GM12878 (cell line): ENCODE data around the gene F7. TPM values are rescaled to one million over a fixed set of nuclear protein-coding genes. Genes with fewer than 3 reads are reported as not detected.

Experiments
- ATAC-seq: fragments of 200-7000 bp; cut with Tn5 transposase; 3 replicates; pipeline ENCODE4 v1.9.1; 2020; ENCODE audit warnings: mild to moderate bottlenecking, moderate library complexity
- BruUV-seq: library from RNA; stranded (reverse); fragments of 400-500 nt; replicated peaks from 2 replicates; lab custom pipeline; 2021; lab: Mats Ljungman, UMichigan
- CTCF ChIA-PET: fragments of 300-600 bp; sonication (Branson Sonifier 250); formaldehyde crosslinking; extraction: SDS; loops from one replicate; lab custom pipeline; 2021; ENCODE audit warnings: inconsistent platforms; lab: Yijun Ruan, JAX
- POLR2A ChIA-PET: fragments of 350-600 bp; formaldehyde crosslinking; extraction: SDS; loops from one replicate; lab custom pipeline; 2021; ENCODE audit warnings: inconsistent platforms; lab: Charles Lee
- RAD21 ChIA-PET: fragments of 300-600 bp; sonication (Branson Sonifier 250); formaldehyde crosslinking; loops from one replicate; lab custom pipeline; 2023; ENCODE audit warnings: antibody characterized with exemption; ENCODE audit not compliant: unreplicated experiment; lab: Charles Lee
- SMC1A ChIA-PET: fragments of 300-600 bp; sonication (Branson Sonifier 250); formaldehyde crosslinking; loops from one replicate; lab custom pipeline; 2023; ENCODE audit not compliant: unreplicated experiment, uncharacterized antibody; lab: Charles Lee
- DNase-seq: peaks from one replicate; pipeline ENCODE4 v3.0.0-alpha.2; 2011; ENCODE audit warnings: low read depth, low spot score
- FAIRE-seq: peaks from 3 replicates; lab custom pipeline; 2011; peaks lifted over from hg19 to GRCh38; lab: Jason Lieb, UNC
- H2AFZ ChIP-seq: 2 replicates; pipeline ENCODE4 v1.6.0; 2011; ENCODE audit warnings: low read depth, low read length, control low read depth; ENCODE audit not compliant: control insufficient read depth
- H3K27ac ChIP-seq: 2 replicates; pipeline ENCODE4 v1.5.1; 2011; ENCODE audit warnings: control low read depth; ENCODE audit not compliant: control insufficient read depth, insufficient read depth
- H3K27me3 ChIP-seq, 2 experiments: replicated peaks in 1 of 2; 2 replicates each; pipeline versions ENCODE4 v1.6.0 to v1.6.1; 2011; ENCODE audit warnings: low read length in 1 of 2; ENCODE audit not compliant: control insufficient read depth in 2 of 2, insufficient read depth in 2 of 2
- H3K36me3 ChIP-seq, 2 experiments: 2 replicates each; pipeline ENCODE4 v1.5.1; 2011; ENCODE audit warnings: low read length in 1 of 2; ENCODE audit not compliant: control insufficient read depth in 2 of 2, insufficient read depth in 2 of 2
- H3K4me1 ChIP-seq: 2 replicates; pipeline ENCODE4 v1.6.1; 2011; ENCODE audit warnings: mild to moderate bottlenecking, low read length, moderate library complexity, mixed read lengths; ENCODE audit not compliant: control insufficient read depth, insufficient read depth
- H3K4me2 ChIP-seq: 2 replicates; pipeline ENCODE4 v1.6.0; 2011; ENCODE audit warnings: control low read depth; ENCODE audit not compliant: control insufficient read depth, insufficient read depth
- H3K4me3 ChIP-seq: fragments of 200-600 bp; sonication (generic); 2 replicates; pipeline ENCODE4 v1.5.1; 2016
- H3K79me2 ChIP-seq: 2 replicates; pipeline ENCODE4 v1.6.0; 2011; ENCODE audit warnings: low read length; ENCODE audit not compliant: control insufficient read depth, insufficient read depth
- H3K9ac ChIP-seq: 2 replicates; pipeline ENCODE4 v1.8.0; 2011; ENCODE audit warnings: low read length, control low read depth, mixed read lengths; ENCODE audit not compliant: control insufficient read depth, insufficient read depth
- H3K9me3 ChIP-seq: replicated peaks from 3 replicates; pipeline ENCODE4 v1.5.1; 2011; ENCODE audit warnings: mild to moderate bottlenecking, low read length; ENCODE audit not compliant: control insufficient read depth, insufficient read depth
- H4K20me1 ChIP-seq: 2 replicates; pipeline ENCODE4 v1.6.0; 2011; ENCODE audit not compliant: control insufficient read depth, insufficient read depth
- BCL11A ChIP-seq: IDR thresholded peaks from 2 replicates; pipeline ENCODE4 v1.6.1; 2011; ENCODE audit warnings: low read depth, low read length
- BHLHE40 ChIP-seq, 2 experiments: fragments of 450-650 bp in 1 of 2; IDR thresholded peaks; 2 replicates each; pipeline ENCODE4 v1.6.1; 2011 to 2017; ENCODE audit warnings: low read depth in 2 of 2, borderline replicate concordance in 1 of 2, improper control_type of control experiment in 1 of 2, low read length in 1 of 2, mild to moderate bottlenecking in 1 of 2
- CREB1 ChIP-seq: IDR thresholded peaks from 2 replicates; pipeline ENCODE4 v1.6.1; 2012; ENCODE audit warnings: low read depth, mild to moderate bottlenecking, inconsistent platforms
- ETV6 ChIP-seq, 2 experiments: fragments of 450-650 bp in 1 of 2; IDR thresholded peaks in 1 of 2; conservative IDR thresholded peaks in 1 of 2; 2 replicates each; pipeline ENCODE4 v1.6.1; 2014; ENCODE audit warnings: antibody characterized with exemption in 1 of 2, borderline replicate concordance in 1 of 2, low read depth in 1 of 2, mild to moderate bottlenecking in 1 of 2, moderate library complexity in 1 of 2
- FOS ChIP-seq: IDR thresholded peaks from 3 replicates; pipeline ENCODE4 v1.6.1; 2011; ENCODE audit warnings: borderline replicate concordance; ENCODE audit not compliant: insufficient read length; ENCODE audit errors: extremely low read depth
- FOXM1 ChIP-seq: IDR thresholded peaks from 2 replicates; pipeline ENCODE4 v1.6.1; 2012; ENCODE audit warnings: low read depth, mild to moderate bottlenecking, inconsistent platforms, low read length, moderate library complexity
- GABPA ChIP-seq: IDR thresholded peaks from 2 replicates; pipeline ENCODE4 v1.6.1; 2014; ENCODE audit warnings: antibody characterized with exemption, low read depth, mild to moderate bottlenecking, inconsistent platforms
- IRF3 ChIP-seq: fragments of 450-650 bp; IDR thresholded peaks from 2 replicates; pipeline ENCODE4 v1.6.1; 2014; ENCODE audit warnings: mild to moderate bottlenecking
- NFXL1 ChIP-seq: fragments of 450-650 bp; IDR thresholded peaks from 2 replicates; pipeline ENCODE4 v1.6.1; 2017; ENCODE audit warnings: antibody characterized with exemption, mild to moderate bottlenecking, borderline replicate concordance
- NR2C2 ChIP-seq: IDR thresholded peaks from 2 replicates; pipeline ENCODE4 v1.6.1; 2011; ENCODE audit warnings: borderline replicate concordance, low read depth; ENCODE audit not compliant: control insufficient read depth, insufficient read length
- POLR2AphosphoS2 ChIP-seq: IDR thresholded peaks from 2 replicates; pipeline ENCODE4 v1.6.1; 2011; ENCODE audit warnings: low read depth, mild to moderate bottlenecking, low read length, improper control_type of control experiment, moderate library complexity
- RB1 ChIP-seq: fragments of 450-650 bp; formaldehyde crosslinking; IDR thresholded peaks from 2 replicates; pipeline ENCODE4 v1.6.1; 2017; ENCODE audit warnings: mild to moderate bottlenecking, borderline replicate concordance
- SMARCA5 ChIP-seq: fragments of 450-650 bp; IDR thresholded peaks from 2 replicates; pipeline ENCODE4 v1.6.1; 2017; ENCODE audit warnings: mild to moderate bottlenecking
- SPI1 ChIP-seq: IDR thresholded peaks from 2 replicates; pipeline ENCODE4 v1.6.1; 2011; ENCODE audit warnings: low read depth, mild to moderate bottlenecking, low read length, moderate library complexity, borderline replicate concordance; ENCODE audit not compliant: insufficient read depth
- SUPT20H ChIP-seq: IDR thresholded peaks from 2 replicates; pipeline ENCODE4 v1.6.1; 2011; ENCODE audit warnings: low read depth, mild to moderate bottlenecking, low read length, moderate library complexity, borderline replicate concordance; ENCODE audit not compliant: control insufficient read depth
- WGBS: methylation state at CpG from one replicate; pipeline ENCODE4 v1.1.6; 2016; ENCODE audit warnings: low lambda C conversion rate; ENCODE audit not compliant: insufficient replicate concordance, insufficient coverage; ENCODE audit errors: missing lambda C conversion rate; 5-methylcytosine and 5-hydroxymethylcytosine counted together
- in situ Hi-C: fragments of 300-500 bp; cut with MboI; formaldehyde crosslinking; loops from 9 replicates; pipeline ENCODE4 v1.14.3; 2018; ENCODE audit warnings: mixed read lengths
- intact Hi-C: fragments of 100-400 bp; cut with micrococcal nuclease; formaldehyde crosslinking; loops from one replicate; pipeline ENCODE4 v1.14.2; 2022; ENCODE audit not compliant: unreplicated experiment
- polyA plus RNA-seq, 11 experiments: library from polyadenylated mRNA; depleted of rRNA in 4 of 11; unstranded in 6 of 11; stranded (reverse) in 5 of 11; fragments of >200 nt; fragmentation: Nextera tagmentation in 4 of 11; fragmentation: Illumina TruSeq in 1 of 11; extraction: Ambion mirVana in 4 of 11; extraction: Trizol in 1 of 11; gene quantifications; 1 replicate in 1 of 11; 2 replicates in 10 of 11; pipeline versions ENCODE4 v1.2.1 to v1.2.3, GENCODE V29; 2011 to 2016; ENCODE audit warnings: inconsistent platforms in 2 of 11, missing spikeins in 2 of 11, low read depth in 1 of 11
- total RNA-seq, 4 experiments: library from RNA; depleted of rRNA in 3 of 4; stranded (reverse); fragments of >200 nt in 3 of 4; fragmentation: Illumina TruSeq in 1 of 4; extraction: Trizol in 1 of 4; gene quantifications; 2 replicates each; pipeline versions ENCODE4 v1.2.1 to v1.2.3, GENCODE V29; 2013 to 2021
- TF ChIP-seq, protein P1 (sequence below), 3 experiments: IDR thresholded peaks in 2 of 3; conservative IDR thresholded peaks in 1 of 3; 2 replicates each; pipeline ENCODE4 v1.5.1; 2011; ENCODE audit warnings: low read depth in 3 of 3, low read length in 3 of 3, mild to moderate bottlenecking in 3 of 3, control low read depth in 2 of 3, moderate library complexity in 2 of 3, inconsistent platforms in 1 of 3, mixed read lengths in 1 of 3; ENCODE audit not compliant: control insufficient read depth in 2 of 3, insufficient read depth in 1 of 3; ENCODE audit errors: extremely low read depth in 1 of 3
- TF ChIP-seq, protein P2 (sequence below): IDR thresholded peaks from 2 replicates; pipeline ENCODE4 v1.6.1; 2011; ENCODE audit warnings: mild to moderate bottlenecking, low read depth, low read length, moderate library complexity; ENCODE audit not compliant: insufficient replicate concordance

Gene F7
- total and polyA plus RNA-seq, 10 of the 15 experiments (the other 5 are each of a cell fraction or from before 2014, with no cell fraction given) = not detected

DNA sequence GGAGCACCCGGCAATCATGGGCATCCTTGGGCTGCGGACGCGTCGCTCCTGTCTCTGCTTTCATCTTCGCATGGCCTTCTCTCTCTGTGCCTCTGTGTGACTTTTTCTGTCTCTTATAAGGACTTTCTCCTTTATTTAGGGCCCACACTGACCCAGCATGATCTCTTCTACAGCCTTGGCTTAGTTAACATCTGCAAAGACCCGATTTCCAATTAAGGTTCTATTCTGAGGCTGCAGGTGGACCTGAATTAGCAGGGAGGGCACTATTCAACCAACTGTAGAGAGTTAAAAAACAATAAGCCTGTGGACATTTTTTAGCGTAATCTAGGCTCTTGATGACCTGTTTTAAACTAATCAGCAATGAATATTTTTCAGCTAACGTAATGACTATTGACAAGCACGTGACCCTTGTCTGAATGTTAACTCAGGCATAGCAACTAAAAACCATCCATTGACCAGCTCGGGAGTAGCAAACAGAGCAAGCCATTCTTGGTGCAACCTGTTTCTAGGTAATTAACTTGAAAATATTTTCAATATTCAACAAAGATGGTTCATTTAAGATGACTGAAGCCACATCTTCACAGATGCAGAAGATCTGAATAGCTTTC lies 32.2 kb downstream of the F7 start (continued):
- TF ChIP-seq, protein P1, sequence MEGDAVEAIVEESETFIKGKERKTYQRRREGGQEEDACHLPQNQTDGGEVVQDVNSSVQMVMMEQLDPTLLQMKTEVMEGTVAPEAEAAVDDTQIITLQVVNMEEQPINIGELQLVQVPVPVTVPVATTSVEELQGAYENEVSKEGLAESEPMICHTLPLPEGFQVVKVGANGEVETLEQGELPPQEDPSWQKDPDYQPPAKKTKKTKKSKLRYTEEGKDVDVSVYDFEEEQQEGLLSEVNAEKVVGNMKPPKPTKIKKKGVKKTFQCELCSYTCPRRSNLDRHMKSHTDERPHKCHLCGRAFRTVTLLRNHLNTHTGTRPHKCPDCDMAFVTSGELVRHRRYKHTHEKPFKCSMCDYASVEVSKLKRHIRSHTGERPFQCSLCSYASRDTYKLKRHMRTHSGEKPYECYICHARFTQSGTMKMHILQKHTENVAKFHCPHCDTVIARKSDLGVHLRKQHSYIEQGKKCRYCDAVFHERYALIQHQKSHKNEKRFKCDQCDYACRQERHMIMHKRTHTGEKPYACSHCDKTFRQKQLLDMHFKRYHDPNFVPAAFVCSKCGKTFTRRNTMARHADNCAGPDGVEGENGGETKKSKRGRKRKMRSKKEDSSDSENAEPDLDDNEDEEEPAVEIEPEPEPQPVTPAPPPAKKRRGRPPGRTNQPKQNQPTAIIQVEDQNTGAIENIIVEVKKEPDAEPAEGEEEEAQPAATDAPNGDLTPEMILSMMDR (IDR thresholded peaks at IDR 0.05 in 2 of 3, conservative IDR thresholded peaks at IDR 0.05 in 1 of 3; ENCODE audit: control insufficient read depth in 2 of 3, extremely low read depth in 1 of 3, insufficient read depth in 1 of 3, low read depth in 3 of 3, low read length in 3 of 3) = no peak
- TF ChIP-seq FOS (no peak), ETV6 (conservative IDR thresholded peaks at IDR 0.05 in 1 of 2, IDR thresholded peaks at IDR 0.05 in 1 of 2; ENCODE audit: borderline replicate concordance in 1 of 2, low read depth in 1 of 2) (no peak), SUPT20H (no peak), CREB1 (no peak)
- TF ChIP-seq, all 136 proteins: peak for 0

DNA sequence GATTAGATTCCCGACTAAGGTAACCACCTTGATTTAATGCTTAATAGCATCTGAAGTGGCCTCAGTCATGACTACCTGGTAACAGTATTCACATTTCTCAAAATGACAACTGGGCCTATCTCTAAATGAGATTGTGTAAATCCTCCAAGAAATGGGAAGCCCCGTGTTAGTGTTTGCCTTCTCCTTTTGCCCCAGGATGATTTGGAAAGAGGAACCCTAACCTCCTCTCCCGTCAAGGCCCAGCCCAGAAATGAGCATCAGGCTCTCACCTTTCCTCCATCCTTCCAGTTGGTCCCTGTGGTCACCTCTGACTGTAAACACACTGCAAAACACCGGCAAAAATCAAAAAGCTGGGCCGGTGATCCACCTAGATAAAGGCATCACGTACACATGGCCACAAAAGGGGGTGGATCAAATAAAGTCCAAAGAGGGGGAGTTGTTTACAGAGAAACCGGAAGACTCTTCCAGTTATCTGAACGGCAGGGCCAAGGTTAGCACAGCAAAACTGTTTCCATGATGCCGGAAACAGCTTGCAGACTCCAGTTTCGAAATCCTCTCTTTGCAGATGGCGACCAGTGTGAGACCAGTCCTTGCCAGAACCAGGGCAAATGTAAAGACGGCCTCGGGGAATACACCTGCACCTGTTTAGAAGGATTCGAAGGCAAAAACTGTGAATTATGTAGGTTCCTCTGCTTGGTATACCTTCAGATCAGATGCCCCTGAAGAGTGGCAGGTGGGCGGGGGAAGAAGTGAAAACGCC lies 33.4 kb downstream of the F7 start:
- H2AFZ ChIP-seq = no peak overlapping the region
- WGBS = 38% methylated on average over 16 of the region's 16 CpGs
- H4K20me1 ChIP-seq = no peaks in the 10 kb centered on the region
- H3K4me2 ChIP-seq = no peak overlapping the region
- H3K4me3 ChIP-seq = no peak overlapping the region
- no peaks in the 10 kb centered on the region for H3K79me2 ChIP-seq
- BruUV-seq = no TSS peak
- ATAC-seq (no peak), DNase-seq (no peak), FAIRE-seq (no peak)
- no peaks in the 10 kb centered on the region; a peak in 1 of 4 replicates for H3K27me3 ChIP-seq
- H3K27ac ChIP-seq = no peak overlapping the region
- intact Hi-C loops (no loop called here), in situ Hi-C loops (no loop called here)
- SMC1A ChIA-PET = no interaction called here
- CTCF ChIA-PET = no interaction called here
- H3K36me3 ChIP-seq = no peaks in the 10 kb centered on the region
- POLR2A ChIA-PET = no interaction called here
- H3K4me1 ChIP-seq = no peaks in the 10 kb centered on the region
- RAD21 ChIA-PET = no interaction called here
- peaks cover 2% of the 10 kb centered on the region; the same call in 1 of the 3 replicates for H3K9me3 ChIP-seq
- no peak overlapping the region for H3K9ac ChIP-seq
- TF ChIP-seq SPI1 (no peak), GABPA (no peak), FOXM1 (no peak), POLR2AphosphoS2 (no peak), RB1 (no peak), NFXL1 (no peak), IRF3 (no peak), NR2C2 (no peak), BCL11A (no peak), SMARCA5 (no peak), BHLHE40 (IDR thresholded peaks at IDR 0.05; ENCODE audit: borderline replicate concordance in 1 of 2, low read depth in 2 of 2, low read length in 1 of 2) (no peak)
- TF ChIP-seq, protein P2, sequence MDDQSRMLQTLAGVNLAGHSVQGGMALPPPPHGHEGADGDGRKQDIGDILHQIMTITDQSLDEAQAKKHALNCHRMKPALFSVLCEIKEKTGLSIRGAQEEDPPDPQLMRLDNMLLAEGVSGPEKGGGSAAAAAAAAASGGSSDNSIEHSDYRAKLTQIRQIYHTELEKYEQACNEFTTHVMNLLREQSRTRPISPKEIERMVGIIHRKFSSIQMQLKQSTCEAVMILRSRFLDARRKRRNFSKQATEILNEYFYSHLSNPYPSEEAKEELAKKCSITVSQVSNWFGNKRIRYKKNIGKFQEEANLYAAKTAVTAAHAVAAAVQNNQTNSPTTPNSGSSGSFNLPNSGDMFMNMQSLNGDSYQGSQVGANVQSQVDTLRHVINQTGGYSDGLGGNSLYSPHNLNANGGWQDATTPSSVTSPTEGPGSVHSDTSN = no peak
